Retina (tissue), 1 donor: ENCODE results near the gene MRPL49.

ENCODE experiments used
- DNase-seq: peaks from one replicate; pipeline ENCODE4 v3.0.0-alpha.2; 2016

MRPL49 gene

DNA sequence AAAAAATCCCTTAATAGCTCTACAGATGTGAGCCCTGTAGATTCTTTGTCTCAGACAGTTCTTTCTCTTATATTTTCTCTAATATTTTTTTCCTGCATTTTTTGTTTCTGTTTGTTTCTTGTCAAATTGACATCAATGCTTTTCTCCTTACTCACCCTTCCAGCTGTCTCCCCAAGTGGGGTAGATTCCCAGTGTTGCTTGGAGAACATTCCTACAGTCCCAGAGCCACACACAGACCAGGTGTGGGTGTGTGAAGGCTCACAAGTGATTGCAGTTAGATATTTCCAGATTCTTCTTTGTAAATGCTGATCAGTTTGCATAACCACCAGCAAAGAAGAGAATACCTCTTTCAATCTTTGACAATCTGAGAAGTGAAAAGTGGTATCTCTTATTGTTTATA lies 18.6 kb upstream of the MRPL49 start:
- no peak for DNase-seq

DNA sequence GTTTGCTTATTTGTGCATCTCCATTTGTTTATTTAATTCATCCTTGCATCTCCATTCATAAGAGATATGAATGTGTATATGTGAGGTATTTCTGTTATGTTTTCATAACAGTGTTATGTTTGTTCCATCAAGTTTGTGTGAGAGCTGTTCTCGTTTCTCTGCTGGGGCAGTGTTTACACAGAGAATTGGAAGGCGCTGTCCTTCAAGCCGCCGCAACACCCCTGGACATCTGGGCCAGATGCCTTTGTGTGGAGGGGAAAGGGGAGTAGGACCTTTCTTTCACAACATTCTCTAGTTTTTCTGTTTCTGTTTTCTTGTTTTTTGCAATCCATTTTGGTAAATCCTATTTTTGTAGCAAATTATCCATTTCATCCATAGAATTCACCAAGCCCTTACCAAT lies 17.5 kb upstream of the MRPL49 start:
- no peak for DNase-seq

DNA sequence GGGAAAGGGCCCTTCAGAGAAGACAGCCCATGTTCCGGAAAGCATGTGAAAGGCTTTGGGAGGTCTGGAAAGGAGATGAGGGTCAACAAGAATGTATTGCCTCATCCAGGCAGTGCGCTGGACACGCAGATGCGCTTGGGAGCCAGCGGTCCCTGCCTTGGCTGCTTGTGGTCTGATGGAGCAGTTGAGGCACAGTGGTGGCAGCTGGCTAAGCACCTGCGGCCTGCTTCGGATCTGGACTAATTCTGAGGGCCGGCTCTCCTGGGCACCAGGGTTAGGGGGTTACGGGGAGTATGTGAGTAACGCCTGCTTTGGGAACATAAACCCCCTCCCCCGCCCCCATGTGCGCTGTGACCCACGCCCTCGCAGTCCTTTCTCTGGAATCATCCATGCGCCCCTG lies 15.0 kb upstream of the MRPL49 start:
- DNase-seq, result no peak

DNA sequence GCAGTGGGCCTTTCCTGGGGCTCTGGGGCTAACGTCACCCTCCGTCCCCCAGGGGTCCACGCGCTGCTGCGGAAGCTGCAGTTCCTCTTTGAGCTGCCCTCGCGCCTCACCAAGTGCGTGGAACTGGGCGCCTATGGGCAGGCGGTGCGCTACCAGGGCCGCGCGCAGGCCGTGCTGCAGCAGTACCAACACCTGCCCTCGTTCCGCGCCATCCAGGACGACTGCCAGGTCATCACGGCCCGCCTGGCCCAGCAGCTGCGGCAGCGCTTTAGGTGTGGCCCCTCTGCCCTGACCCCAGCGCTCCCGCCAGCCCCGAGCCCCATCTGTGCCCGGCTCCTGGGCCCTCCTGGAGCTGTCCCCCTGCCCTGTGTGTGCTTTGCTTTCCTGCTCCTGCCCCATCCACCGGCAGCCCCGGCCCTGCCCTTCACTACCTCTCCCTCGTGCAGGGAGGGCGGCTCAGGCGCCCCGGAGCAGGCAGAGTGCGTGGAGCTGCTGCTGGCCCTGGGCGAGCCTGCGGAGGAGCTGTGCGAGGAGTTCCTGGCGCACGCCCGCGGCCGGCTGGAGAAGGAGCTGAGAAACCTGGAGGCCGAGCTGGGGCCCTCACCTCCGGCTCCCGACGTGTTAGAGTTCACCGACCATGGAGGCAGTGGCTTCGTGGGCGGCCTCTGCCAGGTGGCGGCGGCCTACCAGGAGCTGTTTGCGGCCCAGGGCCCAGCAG lies 14.2 kb upstream of the MRPL49 start:
- no peak for DNase-seq

DNA sequence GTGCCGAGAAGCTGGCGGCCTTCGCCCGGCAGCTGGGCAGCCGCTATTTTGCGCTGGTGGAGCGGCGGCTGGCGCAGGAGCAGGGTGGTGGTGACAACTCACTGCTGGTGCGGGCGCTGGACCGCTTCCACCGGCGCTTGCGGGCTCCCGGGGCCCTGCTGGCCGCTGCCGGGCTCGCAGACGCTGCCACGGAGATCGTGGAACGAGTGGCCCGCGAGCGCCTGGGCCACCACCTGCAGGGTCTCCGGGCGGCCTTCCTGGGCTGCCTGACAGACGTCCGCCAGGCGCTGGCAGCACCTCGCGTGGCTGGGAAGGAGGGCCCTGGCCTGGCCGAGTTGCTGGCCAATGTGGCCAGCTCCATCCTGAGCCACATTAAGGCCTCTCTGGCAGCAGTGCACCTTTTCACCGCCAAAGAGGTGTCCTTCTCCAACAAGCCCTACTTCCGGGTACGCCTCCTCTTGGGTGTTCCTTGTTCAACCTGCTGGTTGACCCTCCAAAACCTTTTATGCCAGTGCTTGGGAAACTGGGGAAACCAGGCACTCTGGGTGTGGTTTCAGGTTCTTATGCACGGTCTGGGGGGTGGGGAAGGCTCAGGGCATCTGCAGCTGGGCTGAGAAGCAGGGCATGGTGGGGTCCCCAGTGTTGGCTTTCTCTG lies 13.5 kb upstream of the MRPL49 start:
- no peak for DNase-seq

DNA sequence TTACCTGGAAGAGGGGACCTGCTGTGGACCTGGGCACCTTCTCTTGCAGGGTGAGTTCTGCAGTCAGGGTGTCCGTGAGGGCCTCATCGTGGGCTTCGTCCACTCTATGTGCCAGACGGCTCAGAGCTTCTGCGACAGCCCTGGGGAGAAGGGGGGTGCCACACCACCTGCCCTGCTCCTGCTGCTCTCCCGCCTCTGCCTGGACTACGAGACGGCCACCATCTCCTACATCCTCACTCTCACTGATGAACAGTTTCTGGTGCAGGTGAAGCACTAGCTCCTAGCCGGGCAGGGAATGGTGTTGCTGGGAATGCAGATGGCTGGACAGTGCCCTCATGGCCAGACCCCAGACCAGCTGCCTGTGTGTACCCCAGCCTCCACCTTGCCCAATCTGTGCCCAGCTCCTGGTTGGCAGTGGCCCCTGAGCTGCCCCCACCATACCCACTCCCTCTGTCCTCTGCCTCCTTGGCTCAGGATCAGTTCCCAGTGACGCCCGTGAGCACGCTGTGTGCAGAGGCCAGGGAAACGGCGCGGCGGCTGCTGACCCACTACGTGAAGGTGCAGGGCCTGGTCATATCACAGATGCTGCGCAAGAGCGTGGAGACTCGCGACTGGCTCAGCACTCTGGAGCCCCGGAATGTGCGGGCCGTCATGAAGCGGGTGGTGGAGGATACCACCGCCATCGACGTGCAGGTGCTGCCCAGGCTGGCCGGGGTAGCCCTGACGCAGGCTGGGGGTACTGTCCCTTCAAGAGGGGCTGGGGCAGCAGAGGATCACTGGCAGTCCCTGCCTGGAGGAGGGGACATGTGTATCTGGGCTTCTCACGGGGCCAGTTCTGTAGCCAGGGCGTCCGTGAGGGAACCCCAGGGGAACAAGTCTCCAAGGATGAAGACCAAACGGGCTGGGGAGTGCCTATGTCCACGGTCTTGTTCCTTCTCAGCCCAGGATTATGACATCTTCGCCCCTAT lies 12.6 kb upstream of the MRPL49 start:
- DNase-seq, result no peak

DNA sequence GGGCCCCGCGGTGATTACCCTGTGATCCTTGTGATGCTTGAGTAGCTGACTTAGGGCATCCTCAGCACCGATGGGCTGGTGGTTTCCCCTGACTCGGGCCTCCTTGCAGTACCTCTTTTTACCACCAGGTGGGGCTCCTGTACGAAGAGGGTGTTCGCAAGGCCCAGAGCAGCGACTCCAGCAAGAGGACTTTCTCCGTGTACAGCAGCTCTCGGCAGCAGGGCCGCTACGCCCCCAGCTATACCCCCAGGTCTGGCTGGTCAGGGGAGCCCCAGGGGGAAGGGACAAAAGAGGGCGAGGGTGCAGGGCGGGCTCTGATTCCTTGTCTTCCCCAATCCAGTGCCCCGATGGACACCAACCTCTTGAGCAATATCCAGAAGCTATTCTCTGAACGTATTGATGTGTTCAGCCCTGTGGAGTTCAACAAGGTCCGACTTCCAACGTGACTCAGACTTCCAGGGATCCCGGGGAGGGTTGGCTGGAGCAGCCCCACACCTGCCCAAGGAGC lies 11.7 kb upstream of the MRPL49 start:
- DNase-seq, result peak; percentile 91

DNA sequence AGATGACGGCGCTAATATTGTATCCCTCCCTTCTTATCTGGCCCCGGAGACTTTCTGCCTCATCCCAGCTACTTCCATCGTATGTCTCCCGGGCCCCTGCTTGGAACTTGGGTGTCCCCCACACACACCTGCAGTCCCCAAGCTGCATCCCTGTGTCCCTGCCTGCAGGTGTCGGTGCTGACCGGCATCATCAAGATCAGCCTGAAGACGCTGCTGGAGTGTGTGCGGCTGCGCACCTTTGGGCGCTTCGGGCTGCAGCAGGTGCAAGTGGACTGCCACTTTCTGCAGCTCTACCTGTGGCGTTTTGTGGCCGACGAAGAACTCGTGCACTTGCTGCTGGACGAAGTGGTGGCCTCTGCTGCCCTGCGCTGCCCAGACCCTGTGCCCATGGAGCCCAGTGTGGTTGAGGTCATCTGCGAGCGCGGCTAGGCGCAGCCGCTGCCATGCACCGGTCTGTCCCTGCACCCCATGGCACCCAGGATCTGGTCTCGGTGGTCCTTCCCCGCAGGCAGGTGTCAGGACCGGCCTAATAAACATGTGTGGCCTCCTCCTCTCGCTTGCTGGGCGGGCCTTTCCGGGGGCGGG lies 10.9 kb upstream of the MRPL49 start:
- DNase-seq, result no peak

DNA sequence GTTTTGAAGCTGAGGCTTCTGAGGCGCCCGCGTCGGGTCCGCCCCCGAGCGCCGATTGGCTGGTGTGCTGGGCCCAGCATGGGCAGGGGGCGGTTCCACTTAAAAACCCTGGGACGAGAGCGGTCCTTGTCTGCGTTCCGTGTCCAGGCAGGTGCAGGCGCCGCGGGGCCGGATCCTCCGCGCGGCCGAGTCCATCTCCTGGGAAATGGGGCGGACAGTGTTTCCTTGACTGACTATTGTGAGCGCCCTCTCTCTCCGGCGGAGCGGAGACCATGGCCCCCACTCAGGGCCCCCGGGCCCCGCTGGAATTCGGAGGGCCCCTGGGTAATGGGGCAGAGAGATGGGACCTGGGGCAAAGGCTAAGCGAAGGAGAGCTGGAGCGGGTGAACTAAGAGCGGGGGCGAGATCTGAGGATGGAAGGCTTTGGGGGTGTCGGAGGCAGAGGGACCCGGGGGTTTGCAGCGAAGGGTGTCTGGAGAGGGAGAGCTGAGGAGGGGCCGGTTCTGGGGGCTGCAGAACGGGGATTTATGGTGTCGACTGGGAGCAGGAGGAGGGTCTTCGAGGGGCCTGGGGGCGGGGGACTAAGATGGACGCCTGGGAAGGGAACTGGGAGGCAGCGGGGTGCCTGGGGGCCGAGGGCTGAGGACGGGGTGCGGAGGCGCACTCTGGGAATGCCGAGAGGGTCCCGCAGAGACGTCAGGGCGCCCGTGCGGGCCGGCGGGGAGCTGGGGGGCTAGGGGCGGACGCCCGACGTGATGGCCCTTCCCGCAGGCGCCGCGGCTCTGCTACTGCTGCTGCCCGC lies 10.2 kb upstream of the MRPL49 start, which contains the start of gene TM7SF2:
Gene TM7SF2, plus strand, starts transcription at position 129 of the 802 bp plus-strand sequence. Its CDS starts 144 bp downstream, at position 273.
- DNase-seq, result peak; percentile 95

DNA sequence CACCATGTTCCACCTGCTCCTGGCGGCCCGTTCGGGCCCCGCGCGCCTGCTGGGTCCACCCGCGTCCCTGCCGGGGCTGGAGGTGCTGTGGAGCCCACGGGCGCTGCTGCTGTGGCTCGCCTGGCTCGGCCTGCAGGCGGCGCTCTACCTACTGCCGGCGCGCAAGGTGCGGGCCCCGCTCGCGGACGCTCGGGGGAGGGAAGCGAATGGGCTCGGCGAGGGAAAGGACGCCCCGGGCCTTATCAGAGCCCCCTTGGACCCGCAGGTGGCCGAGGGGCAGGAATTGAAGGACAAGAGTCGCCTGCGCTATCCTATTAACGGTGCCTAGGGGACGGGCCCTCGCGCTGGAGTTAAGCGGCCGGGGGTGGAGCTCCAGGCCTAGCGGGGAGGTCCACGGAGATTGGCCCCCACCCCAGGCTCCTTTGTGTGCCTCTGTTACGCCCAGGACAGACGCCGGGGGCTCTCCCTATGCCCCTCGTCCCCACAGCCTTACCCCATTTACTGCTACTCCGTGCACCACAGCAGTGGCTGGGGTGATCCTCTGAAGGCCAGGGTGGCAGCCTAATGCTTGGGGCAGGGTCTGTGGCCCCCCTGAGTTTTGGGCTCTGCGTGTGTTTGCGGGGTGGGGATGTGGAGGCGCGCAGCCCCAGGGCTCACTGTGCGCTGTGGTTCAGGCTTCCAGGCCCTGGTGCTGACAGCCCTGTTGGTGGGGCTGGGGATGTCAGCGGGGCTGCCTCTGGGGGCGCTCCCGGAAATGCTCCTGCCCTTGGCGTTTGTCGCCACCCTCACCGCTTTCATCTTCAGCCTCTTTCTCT lies 9.4 kb upstream of the MRPL49 start:
- peak; percentile 89 for DNase-seq

DNA sequence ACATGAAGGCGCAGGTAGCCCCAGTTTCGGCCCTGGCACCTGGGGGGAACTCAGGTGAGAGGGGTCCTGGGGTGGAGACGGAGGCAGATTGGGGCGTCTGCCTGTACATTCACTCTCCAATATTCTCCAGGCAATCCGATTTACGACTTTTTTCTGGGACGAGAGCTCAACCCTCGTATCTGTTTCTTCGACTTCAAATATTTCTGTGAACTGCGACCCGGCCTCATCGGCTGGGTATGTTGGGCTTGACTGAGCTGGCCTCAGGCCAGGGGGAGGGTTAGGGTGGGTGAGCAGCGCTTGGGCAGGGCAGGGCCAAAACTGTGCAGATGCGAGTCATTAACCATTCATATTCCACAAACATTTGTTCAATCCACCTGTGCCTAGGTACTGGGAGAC lies 8.8 kb upstream of the MRPL49 start:
- no peak for DNase-seq

DNA sequence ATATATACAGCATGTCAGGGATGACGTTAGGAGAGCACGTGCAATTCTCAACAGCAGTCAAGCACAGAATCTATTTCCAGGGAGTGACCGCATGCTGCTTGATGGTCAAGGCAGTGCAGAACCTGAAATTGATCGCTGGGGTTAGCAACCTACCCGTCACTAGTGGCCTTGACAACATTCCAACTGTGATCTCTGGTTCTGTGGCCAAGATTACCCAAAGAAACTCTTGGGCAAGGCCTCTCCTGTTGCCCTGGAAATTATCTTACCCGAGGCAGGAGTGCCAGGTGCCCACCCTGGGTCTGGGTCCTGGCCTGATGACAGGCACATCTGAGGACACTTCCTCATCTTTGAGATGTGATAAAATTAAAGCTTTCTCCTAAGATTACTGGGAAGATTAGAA lies 8.3 kb upstream of the MRPL49 start:
- no peak for DNase-seq

DNA sequence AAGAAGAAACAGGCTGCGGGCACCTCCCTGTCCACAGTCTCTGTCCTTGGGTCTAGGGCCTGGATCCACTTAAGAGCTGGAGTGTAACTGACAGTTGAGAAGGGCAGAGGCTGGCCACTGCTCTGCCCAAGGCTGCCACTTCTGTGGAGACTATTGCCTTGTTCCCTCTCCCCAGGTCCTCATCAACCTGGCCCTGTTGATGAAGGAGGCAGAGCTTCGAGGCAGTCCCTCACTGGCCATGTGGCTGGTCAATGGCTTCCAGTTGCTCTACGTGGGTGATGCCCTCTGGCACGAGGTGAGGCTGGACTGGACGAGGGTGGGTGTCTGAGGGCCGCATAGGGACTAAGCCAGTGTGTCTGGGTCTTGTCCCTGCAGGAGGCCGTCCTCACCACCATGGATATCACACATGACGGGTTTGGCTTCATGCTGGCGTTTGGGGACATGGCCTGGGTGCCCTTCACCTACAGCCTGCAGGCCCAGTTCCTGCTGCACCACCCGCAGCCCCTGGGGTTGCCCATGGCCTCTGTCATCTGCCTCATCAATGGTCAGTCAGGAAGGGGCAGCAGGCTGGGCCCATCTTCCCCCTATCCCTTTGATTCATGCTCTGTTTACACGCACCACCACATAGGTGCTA lies 7.5 kb upstream of the MRPL49 start:
- no peak for DNase-seq

DNA sequence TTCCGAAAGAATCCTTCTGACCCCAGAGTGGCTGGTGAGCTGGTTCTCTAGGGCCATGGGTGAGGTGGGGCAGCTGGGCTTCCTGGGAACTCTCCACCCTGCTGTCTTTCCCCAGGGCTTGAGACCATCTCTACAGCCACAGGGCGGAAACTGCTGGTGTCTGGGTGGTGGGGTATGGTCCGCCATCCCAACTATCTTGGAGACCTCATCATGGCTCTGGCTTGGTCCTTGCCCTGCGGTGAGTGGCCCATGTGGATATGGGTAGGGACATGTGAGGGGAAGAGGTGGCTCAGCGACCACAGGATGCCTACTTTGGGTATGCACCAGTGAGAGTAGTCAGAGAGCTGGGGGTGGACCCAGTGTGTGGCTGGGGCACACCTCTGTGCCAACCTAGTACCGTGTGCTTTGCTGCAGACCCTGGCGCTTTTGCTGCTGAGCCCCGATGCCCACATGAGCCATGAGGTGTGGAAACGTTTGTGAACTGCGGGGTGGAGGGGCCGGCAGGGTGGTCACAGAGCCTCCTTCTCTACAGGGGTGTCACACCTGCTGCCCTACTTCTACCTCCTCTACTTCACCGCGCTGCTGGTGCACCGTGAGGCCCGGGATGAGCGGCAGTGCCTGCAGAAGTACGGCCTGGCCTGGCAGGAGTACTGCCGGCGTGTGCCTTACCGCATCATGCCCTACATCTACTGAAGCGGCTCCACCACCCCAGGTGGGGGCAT lies 6.6 kb upstream of the MRPL49 start:
- no peak for DNase-seq

DNA sequence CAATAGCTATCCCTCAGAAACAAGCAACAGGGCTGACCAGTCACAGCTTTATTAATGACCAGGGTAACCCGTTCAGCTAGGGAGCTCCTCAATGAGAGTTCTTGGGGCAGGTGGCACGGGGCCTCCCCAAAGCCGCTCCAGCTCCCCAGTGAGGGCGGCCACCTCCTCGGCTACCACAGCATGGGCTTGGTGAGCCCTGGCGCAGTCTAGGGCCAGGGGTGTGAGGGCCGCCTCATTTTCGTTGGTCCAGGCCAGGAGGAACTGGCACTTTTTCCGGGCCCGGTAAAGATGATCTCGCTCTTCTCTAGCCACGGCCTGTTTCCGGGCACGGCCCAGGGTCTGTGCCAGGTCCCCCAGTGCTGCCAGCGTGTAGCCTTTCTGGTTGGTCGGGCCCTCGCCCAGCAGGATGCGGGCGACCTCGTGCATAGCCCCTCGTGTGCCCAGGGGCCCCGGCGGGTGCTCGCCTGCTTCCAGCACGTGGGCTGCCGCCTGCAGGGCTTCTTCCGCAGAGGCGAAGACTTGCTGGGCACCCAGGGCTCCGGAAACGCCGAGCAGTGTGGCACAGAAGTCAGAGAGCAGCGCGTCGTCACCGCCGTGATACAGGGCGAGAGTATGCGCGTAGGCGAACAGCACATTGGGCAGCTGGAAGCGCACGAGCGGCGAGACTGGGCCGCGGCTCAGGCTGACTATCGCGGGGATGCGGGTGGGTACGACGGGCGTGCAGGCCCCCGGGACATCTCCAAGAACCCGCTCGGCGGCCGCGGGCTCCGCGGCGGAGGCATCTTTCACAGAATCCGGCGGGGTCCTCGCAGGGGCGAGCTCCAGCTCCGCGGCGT lies 5.5 kb upstream of the MRPL49 start:
- DNase-seq, result no peak

DNA sequence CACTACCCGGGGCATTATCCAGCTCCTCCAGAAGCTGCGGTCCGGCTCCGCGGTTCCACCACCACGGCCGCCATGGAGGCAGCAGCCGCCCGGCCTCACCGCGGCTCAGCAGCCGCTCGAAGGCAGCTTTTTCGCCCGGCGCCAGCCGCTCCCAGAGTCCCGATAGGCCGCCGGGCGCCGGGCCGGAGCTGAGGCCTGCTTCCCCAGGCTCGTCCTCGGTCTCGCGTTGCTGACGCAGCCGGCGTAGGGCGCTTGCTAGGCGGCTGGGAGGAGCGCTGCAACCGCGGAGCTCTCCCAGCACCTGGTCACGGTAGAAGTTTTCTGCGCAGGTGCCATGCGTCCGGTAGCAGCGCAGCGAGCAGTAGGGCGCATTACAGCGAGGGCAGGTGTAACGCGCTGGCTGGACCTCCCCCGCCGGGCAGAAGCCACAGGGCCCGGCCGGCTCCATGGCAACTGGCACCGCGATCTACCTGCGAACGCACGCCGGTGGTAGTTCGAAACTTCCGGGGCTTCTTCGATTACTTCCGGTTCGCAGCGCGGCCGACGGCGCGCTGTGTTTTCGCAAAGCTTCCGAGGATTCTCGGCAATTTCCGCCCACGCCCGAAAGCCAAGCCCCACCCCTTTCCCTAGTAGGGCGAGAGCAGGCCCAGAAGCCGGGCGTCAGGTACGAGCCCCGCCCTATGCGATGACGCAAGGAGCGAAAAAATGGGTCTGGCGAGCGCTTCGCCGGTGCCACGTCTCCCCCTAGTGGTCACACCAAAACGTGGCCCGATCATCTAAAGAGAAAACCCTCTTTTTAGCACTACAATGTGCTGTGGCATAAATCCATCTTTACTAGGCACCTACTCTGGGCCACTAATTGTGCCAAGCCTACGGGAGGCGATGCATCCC lies 4.7 kb upstream of the MRPL49 start, which contains the start of gene ZNHIT2:
Gene ZNHIT2, minus strand, starts transcription at position 496 of the 891 bp plus-strand sequence. Its CDS starts 48 bp downstream, at position 448.
- DNase-seq, result peak; percentile 97

DNA sequence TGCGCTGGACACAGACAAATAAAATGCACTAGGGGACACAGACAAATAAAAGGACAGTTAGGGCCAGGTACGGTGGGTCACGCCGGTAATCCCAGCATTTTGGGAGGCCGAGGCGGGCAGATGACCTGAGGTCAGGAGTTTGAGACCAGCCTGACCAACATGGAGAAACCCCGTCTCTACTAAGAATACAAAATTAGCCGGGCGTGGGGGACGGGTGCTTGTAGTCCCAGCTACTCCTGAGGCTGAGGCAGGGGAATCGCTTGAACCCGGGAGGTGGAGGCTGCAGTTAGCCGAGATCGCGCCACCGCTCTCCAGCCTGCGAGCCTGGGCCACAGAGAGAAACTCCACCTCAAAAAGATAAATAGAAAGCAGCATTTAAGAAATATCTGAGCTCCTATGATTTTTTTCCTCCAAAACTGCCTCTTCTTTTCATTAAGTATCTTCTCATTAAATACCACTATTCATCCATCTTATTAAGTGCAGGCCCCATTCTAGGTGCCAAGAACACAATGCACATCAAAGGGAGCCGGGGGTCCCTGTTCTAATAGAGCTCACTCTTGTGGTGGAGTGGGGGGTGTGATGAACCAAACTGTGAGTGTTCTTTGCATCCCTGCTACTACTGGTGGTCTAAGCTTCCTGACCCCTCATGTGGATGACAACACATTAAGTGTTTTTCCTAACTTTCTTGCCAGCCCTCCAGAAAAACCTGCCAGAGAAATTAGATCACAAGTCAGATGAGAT lies 3.9 kb upstream of the MRPL49 start:
- no peak for DNase-seq
